HG02938 (cell line): Measurements from ENCODE around the gene PSMD2.

Experiments used
- ATAC-seq: cut with Tn5 transposase; IDR thresholded peaks from one replicate; pipeline ENCODE4 v1.9.1; 2021; ENCODE audit warnings: mild to moderate bottlenecking, moderate library complexity; ENCODE audit not compliant: unreplicated experiment

Gene PSMD2

DNA sequence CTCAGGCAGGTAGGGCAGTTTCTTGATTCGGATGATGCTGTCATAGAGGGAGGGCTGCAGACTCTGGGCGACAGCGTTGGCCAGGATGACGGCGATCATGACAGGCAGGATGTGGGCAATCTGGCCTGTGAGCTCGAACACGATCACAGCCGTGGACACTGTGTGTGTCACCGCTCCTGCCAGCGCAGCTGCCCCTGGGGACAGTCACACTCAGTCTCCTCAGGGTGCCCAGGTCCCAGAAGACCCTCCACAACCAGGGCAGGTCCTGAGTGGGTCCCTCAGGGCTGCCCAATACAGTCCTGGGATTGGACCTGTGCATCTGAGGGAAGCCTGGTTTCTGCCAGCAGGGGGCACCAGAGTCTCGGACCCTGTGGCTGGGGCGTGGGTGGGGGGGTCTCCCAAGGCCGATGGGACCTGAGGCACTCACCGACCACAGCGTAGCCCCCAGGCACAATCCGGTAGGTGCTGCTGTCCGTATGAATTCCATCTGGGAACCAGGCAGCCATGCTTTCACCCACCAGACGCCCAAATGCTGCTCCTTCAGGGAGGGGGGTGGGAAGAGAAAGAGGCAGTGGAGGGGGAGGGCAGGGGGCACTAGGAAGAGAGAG lies 55.2 kb downstream of the PSMD2 start:
- ATAC-seq = no peak

DNA sequence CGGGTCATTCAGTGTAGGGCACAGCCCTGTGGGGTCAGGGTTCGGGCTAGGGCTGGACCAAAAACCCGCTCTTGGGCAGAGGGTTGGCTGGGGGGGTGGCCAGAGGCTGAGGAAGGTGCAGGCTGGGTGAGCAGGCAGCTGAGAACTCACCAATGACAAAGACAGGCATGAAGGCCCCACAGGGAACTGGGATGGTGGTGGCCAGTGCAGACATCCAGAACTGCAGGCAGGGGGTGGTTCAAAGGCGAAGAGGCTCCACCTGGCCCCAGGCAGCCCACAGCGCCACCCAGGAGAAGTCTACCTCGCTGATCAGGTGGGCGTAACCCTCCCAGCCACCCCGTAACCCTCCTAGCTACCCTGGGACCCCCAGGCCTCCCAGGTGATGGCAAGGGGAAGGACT lies 55.7 kb downstream of the PSMD2 start:
- no peak for ATAC-seq

DNA sequence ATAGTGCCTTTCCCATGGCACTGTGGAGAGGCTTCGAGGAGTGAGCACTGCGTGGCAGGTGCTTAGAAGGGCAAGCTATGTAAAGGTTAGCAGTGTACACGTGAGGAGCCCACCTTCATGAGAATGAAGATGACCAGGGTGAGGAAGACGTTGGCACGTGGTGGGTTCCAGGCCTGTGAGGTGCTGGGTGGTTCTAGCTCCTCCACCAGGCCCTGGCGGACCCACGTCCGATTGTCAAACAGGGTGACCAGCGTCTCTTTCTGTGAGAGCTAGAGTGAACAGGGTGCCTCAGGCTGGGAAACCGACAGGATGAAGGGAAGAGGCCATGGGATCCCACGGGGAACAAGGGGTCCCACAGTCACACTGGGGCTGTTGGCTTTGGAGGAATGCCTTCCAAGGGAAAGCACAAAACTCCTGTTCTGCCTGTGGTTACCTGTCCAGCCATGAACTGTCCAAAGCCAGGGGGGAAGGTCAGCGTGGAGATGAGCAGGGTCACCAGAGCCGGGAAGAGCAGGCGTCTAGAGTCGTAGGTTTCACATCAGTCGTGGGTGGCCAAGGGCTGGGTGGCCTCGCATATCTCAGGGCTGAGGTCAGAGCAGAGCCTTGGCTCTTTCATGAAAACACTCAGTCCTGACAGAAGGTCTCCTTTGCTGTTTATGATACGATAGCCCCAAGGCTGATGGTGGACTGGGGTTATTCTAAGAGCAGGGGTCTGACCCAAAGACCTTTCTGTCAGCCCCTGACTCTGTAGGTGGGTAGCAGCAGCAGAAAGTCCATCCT lies 56.4 kb downstream of the PSMD2 start:
- ATAC-seq = no peak

DNA sequence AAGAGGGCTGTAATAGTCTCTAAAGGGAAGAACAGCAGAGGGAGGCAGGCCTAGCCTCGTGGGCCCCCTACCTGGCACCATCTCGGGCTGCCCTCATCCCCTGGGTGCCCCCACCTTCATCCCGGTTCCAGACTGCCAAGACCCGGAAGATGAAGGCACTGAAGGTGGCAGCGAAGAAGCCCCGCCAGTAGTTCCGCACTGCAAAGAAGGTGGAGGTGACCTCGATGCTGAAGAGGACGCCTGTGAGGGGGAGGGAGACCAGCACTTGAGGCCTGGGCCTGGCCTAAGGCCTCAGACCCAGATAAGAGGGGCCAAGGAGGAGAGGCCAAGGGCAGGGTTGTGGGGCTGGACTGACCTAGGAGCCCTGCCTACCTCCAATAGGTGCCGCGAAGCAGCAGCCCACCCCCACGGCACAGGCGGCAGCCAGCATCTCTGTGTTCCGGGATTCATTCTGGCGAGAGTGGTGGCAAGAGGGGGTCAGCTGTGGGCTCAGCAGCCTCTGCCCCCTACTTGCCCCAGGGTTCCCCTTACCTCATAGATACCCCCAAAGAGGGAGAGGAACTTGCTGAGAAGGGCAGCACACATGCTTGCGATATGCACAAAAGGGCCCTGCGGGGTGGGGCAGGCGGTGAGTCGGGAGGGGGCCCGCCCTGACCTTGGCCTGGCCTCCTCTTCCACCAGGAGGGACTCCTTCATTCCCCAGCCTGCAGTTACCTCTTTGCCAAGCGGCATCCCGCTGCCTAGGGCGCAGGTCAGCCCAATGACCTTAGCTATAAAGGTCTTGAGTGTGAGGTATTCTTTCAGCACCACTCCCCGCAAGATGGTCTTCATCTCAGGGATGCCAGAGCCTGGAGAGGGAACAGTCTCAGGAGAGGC lies 58.4 kb downstream of the PSMD2 start:
- no peak for ATAC-seq

DNA sequence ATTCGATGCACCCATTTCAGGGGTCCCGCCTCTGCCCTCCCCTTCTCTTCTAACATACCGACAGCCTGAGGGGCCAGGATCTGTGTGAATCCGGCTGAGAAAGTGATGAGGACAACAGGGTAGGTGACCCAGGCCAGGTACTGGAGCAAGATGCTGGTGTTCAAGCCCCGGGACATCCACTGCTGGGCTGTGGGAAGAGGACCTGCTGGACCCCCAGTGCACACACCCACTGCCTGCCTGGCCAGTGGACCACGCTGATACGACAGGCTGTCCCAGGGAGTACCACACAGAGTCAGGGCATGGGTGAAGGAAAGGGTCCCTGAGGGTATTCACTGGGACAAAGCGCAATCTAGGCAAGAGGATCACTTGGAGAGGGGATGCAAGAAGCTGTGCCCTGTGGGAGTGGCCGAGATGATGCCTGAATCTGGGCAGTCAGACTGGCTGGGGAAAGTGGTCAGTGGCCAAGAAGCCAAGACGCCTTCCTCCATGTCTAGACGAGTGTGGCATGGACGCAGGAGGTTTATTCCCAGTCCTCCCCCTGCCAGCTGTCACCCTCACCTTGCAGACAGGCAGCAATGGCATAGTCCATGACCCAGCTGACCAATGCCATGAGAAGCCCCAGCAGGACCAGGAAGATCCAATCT lies 59.2 kb downstream of the PSMD2 start:
- ATAC-seq = no peak
